H1 (cell line): ENCODE measurements around the gene TRABD. TPM values are rescaled to one million over a fixed set of nuclear protein-coding genes. Genes with fewer than 3 reads are reported as not detected.

Experiments
- CTCF ChIA-PET: fragments of 300-600 bp; sonication (Branson Sonifier 250); formaldehyde crosslinking; loops from one replicate; lab custom pipeline; 2021; ENCODE audit not compliant: partially characterized antibody; lab: Charles Lee
- POLR2A ChIA-PET: fragments of 300-600 bp; sonication (Branson Sonifier 250); formaldehyde crosslinking; loops from one replicate; lab custom pipeline; 2021; ENCODE audit warnings: inconsistent platforms; ENCODE audit not compliant: partially characterized antibody; lab: Charles Lee
- DNase-seq, 2 experiments: peaks; one replicate each; pipeline versions ENCODE4 v3.0.0 to v3.0.0-alpha.2; 2010 to 2022; ENCODE audit warnings: low spot score in 2 of 2, low read depth in 1 of 2, mixed read lengths in 1 of 2
- FAIRE-seq: peaks from 2 replicates; lab custom pipeline; 2011; peaks lifted over from hg19 to GRCh38; lab: Jason Lieb, UNC
- H2AFZ ChIP-seq: 2 replicates; pipeline ENCODE4 v1.8.1; 2012; ENCODE audit warnings: low read length, inconsistent platforms
- H2AK5ac ChIP-seq: 2 replicates; pipeline ENCODE4 v1.6.1; 2013; ENCODE audit warnings: low read depth, low read length
- H2BK120ac ChIP-seq: replicated peaks from 2 replicates; pipeline ENCODE3; 2013; ENCODE audit warnings: low read depth, low read length, inconsistent platforms
- H2BK12ac ChIP-seq: 2 replicates; pipeline ENCODE4 v1.6.1; 2013; ENCODE audit warnings: low read depth, low read length
- H2BK15ac ChIP-seq: 2 replicates; pipeline ENCODE4 v1.6.1; 2013; ENCODE audit warnings: low read length
- H2BK20ac ChIP-seq: 2 replicates; pipeline ENCODE4 v1.6.1; 2013; ENCODE audit warnings: low read length
- H2BK5ac ChIP-seq: 2 replicates; pipeline ENCODE4 v1.6.1; 2013; ENCODE audit warnings: low read depth, low read length
- H3K14ac ChIP-seq: 2 replicates; pipeline ENCODE4 v1.6.1; 2013; ENCODE audit warnings: inconsistent platforms; ENCODE audit not compliant: insufficient read length
- H3K18ac ChIP-seq: 2 replicates; pipeline ENCODE4 v1.6.1; 2013; ENCODE audit warnings: low read length; ENCODE audit errors: extremely low read depth
- H3K23ac ChIP-seq: 2 replicates; pipeline ENCODE4 v1.6.1; 2013; ENCODE audit warnings: inconsistent platforms; ENCODE audit not compliant: insufficient read length
- H3K23me2 ChIP-seq: 2 replicates; pipeline ENCODE4 v1.6.1; 2013; ENCODE audit warnings: low read depth, low read length
- H3K27ac ChIP-seq: 2 replicates; pipeline ENCODE4 v1.6.1; 2011; ENCODE audit warnings: low read depth, low read length, inconsistent platforms
- H3K27me3 ChIP-seq, 4 experiments: replicated peaks in 1 of 4; 1 replicate in 1 of 4; 2 replicates in 3 of 4; pipeline versions ENCODE4 v1.6.1 to v1.8.1; 2011 to 2013; ENCODE audit warnings: low read length in 3 of 4, mild to moderate bottlenecking in 3 of 4, inconsistent platforms in 2 of 4, mixed read lengths in 2 of 4, moderate library complexity in 1 of 4; ENCODE audit not compliant: control insufficient read depth in 3 of 4, insufficient read depth in 3 of 4; ENCODE audit errors: extremely low read depth in 1 of 4
- H3K36me3 ChIP-seq, 4 experiments: 2 replicates each; pipeline versions ENCODE4 v1.6.1 to v1.8.1; 2011 to 2013; ENCODE audit warnings: mild to moderate bottlenecking in 4 of 4, low read length in 3 of 4, moderate library complexity in 2 of 4, control low read depth in 1 of 4, inconsistent platforms in 1 of 4; ENCODE audit not compliant: insufficient read depth in 4 of 4, control insufficient read depth in 2 of 4
- H3K4ac ChIP-seq: replicated peaks from 2 replicates; pipeline ENCODE3; 2013; ENCODE audit warnings: low read length, low read depth, mixed read lengths, inconsistent platforms; ENCODE audit not compliant: insufficient read length
- H3K4me1 ChIP-seq, 4 experiments: replicated peaks in 1 of 4; 1 replicate in 1 of 4; 2 replicates in 3 of 4; pipeline versions ENCODE4 v1.6.1 to v1.8.1; 2011 to 2013; ENCODE audit warnings: low read length in 3 of 4, inconsistent platforms in 2 of 4, mixed read lengths in 1 of 4; ENCODE audit not compliant: insufficient read depth in 4 of 4, control insufficient read depth in 3 of 4
- H3K4me2 ChIP-seq, 2 experiments: 2 replicates each; pipeline versions ENCODE4 v1.6.1 to v1.8.1; 2011 to 2013; ENCODE audit warnings: low read depth in 2 of 2, low read length in 2 of 2, control low read depth in 1 of 2, inconsistent platforms in 1 of 2, mild to moderate bottlenecking in 1 of 2; ENCODE audit not compliant: insufficient read depth in 1 of 2
- H3K4me3 ChIP-seq, 4 experiments: fragments of 200-600, 300-600 bp in 1 of 4; sonication (generic), shearing (Covaris generic), sonication (Bioruptor Twin) in 1 of 4; 2 replicates each; pipeline versions ENCODE4 v1.5.1 to v1.8.1; 2011 to 2016; ENCODE audit warnings: low read length in 4 of 4, low read depth in 3 of 4, control low read depth in 2 of 4, inconsistent platforms in 2 of 4, mild to moderate bottlenecking in 2 of 4, mixed read lengths in 1 of 4, moderate library complexity in 1 of 4; ENCODE audit not compliant: insufficient read depth in 2 of 4; ENCODE audit errors: extremely low read depth in 1 of 4
- H3K56ac ChIP-seq: replicated peaks from 2 replicates; pipeline ENCODE3; 2013; ENCODE audit warnings: low read depth, mild to moderate bottlenecking, mixed read lengths, low read length, inconsistent platforms; ENCODE audit not compliant: insufficient read length
- H3K79me1 ChIP-seq: 2 replicates; pipeline ENCODE4 v1.6.1; 2013; ENCODE audit warnings: low read depth, low read length, control low read depth
- H3K79me2 ChIP-seq, 2 experiments: 2 replicates each; pipeline versions ENCODE4 v1.6.1 to v1.8.1; 2012 to 2013; ENCODE audit warnings: low read length in 2 of 2, mild to moderate bottlenecking in 2 of 2, inconsistent platforms in 1 of 2; ENCODE audit not compliant: insufficient read depth in 2 of 2, control insufficient read depth in 1 of 2
- H3K9ac ChIP-seq, 4 experiments: replicated peaks in 1 of 4; 1 replicate in 1 of 4; 2 replicates in 3 of 4; pipeline versions ENCODE4 v1.6.1 to v1.8.1; 2011 to 2013; ENCODE audit warnings: low read depth in 3 of 4, low read length in 3 of 4, control low read depth in 2 of 4, mild to moderate bottlenecking in 2 of 4, moderate library complexity in 2 of 4, inconsistent platforms in 1 of 4; ENCODE audit errors: extremely low read depth in 1 of 4
- H3K9me3 ChIP-seq, 2 experiments: 2 replicates each; pipeline versions ENCODE4 v1.6.1 to v1.8.1; 2012 to 2013; ENCODE audit warnings: mild to moderate bottlenecking in 2 of 2, moderate library complexity in 2 of 2, control low read depth in 1 of 2, inconsistent platforms in 1 of 2, low read depth in 1 of 2, low read length in 1 of 2, mixed read lengths in 1 of 2; ENCODE audit not compliant: insufficient read depth in 2 of 2
- H4K20me1 ChIP-seq, 2 experiments: replicated peaks in 1 of 2; 2 replicates each; pipeline versions ENCODE3 to v1.8.1; 2011 to 2013; ENCODE audit warnings: inconsistent platforms in 2 of 2, low read length in 2 of 2, mild to moderate bottlenecking in 1 of 2; ENCODE audit not compliant: insufficient read depth in 2 of 2, control insufficient read depth in 1 of 2
- H4K5ac ChIP-seq: 2 replicates; pipeline ENCODE4 v1.6.1; 2013; ENCODE audit warnings: low read length, low read depth, mixed read lengths, inconsistent platforms; ENCODE audit not compliant: insufficient read length
- H4K8ac ChIP-seq: 2 replicates; pipeline ENCODE4 v1.8.0; 2013; ENCODE audit warnings: mild to moderate bottlenecking, moderate library complexity, low read length, inconsistent platforms; ENCODE audit not compliant: insufficient read depth; ENCODE audit errors: extremely low read depth
- H4K91ac ChIP-seq: replicated peaks from 2 replicates; pipeline ENCODE3; 2013; ENCODE audit warnings: low read length, mixed read lengths, inconsistent platforms; ENCODE audit not compliant: insufficient read length
- CBX8 ChIP-seq: fragments of 300-800, 300-1000 bp; sonication (generic); IDR thresholded peaks from 2 replicates; pipeline ENCODE4 v1.7.1; 2016; ENCODE audit warnings: low read depth, low read length, borderline replicate concordance
- EZH2 ChIP-seq: fragments of 200-600 bp; sonication (generic); IDR thresholded peaks from 2 replicates; pipeline ENCODE4 v1.7.1; 2012; ENCODE audit warnings: low read depth, mild to moderate bottlenecking, moderate library complexity, low read length, inconsistent platforms; ENCODE audit not compliant: severe bottlenecking
- RXRA ChIP-seq: IDR thresholded peaks from 2 replicates; pipeline ENCODE4 v1.6.1; 2011; ENCODE audit warnings: low read depth, mild to moderate bottlenecking, low read length, moderate library complexity; ENCODE audit not compliant: insufficient read depth
- SUZ12 ChIP-seq: fragments of 200-600 bp; sonication (generic); IDR thresholded peaks from 2 replicates; pipeline ENCODE4 v1.6.1; 2012; ENCODE audit warnings: mild to moderate bottlenecking, inconsistent platforms, low read length, moderate library complexity, mixed read lengths
- WGBS, 2 experiments: shearing (Covaris generic) in 1 of 2; methylation state at CpG; one replicate each; pipeline versions ENCODE4 v1.1.6 to v1.1.7; 2013 to 2015; ENCODE audit warnings: low lambda C conversion rate in 2 of 2, mixed read lengths in 2 of 2, inconsistent platforms in 1 of 2, low coverage in 1 of 2, missing lambda C conversion rate in 1 of 2; ENCODE audit not compliant: insufficient replicate concordance in 2 of 2, insufficient coverage in 1 of 2, insufficient read length in 1 of 2; ENCODE audit errors: extremely low coverage in 1 of 2, missing lambda C conversion rate in 1 of 2; 5-methylcytosine and 5-hydroxymethylcytosine counted together
- polyA plus RNA-seq, 7 experiments: library from polyadenylated mRNA; depleted of rRNA in 3 of 7; stranded (reverse) in 5 of 7; unstranded in 2 of 7; fragments of >200 nt in 5 of 7; fragments of 200-250 nt in 2 of 7; gene quantifications; 1 replicate in 5 of 7; 2 replicates in 1 of 7; 4 replicates in 1 of 7; pipeline versions ENCODE4 v1.2.1 to v1.2.3, GENCODE V29; 2011 to 2013; ENCODE audit warnings: missing spikeins in 2 of 7, mixed read lengths in 2 of 7
- total RNA-seq: library from RNA; stranded (reverse); fragmentation: NEBNext Ultra II Directional; extraction: Animal tissue kit (Norgen Biotek cat#: 25700); gene quantifications from 2 replicates; pipeline ENCODE4 v1.2.1, GENCODE V29; 2021

Gene TRABD
- total and polyA plus RNA-seq, 2 of the 8 experiments (the other 6 are each of a cell fraction or from before 2014, with no cell fraction given): 44.2 to 57.5 TPM

GRCh38 chr22:50228366-50228765 is 42.7 kb downstream of the TRABD start:
- H3K18ac ChIP-seq: no peak overlapping the region
- H3K14ac ChIP-seq: no peak overlapping the region
- H2BK120ac ChIP-seq: no peak overlapping the region
- peaks cover 0 to 5% (median 3%) of the 10 kb centered on the region in 4 experiments; a peak in 5 of 8 replicates for H3K36me3 ChIP-seq
- H4K8ac ChIP-seq: no peak overlapping the region
- H3K9me3 ChIP-seq: no peaks in the 10 kb centered on the region
- no peak overlapping the region for H2BK12ac ChIP-seq
- H3K23ac ChIP-seq: no peak overlapping the region
- TF ChIP-seq CBX8 (no peak), SUZ12 (no peak), EZH2 (no peak), RXRA (no peak)
- ChIA-PET CTCF (interaction anchor here (0.5 to 9.2 kb wide), 2 partner anchors 12 to 16 kb away, joined by 3 to 77 read pairs; no protein-coding TSS in a partner anchor), POLR2A (interaction anchor here (0.9 kb wide), 1 partner anchor 16 kb away, joined by 3 read pairs; the partner anchor contains the start of gene TUBGCP6)
- H3K27me3 ChIP-seq: no peaks in the 10 kb centered on the region
- no peaks in the 10 kb centered on the region for H3K23me2 ChIP-seq
- H3K79me2 ChIP-seq: no peaks in the 10 kb centered on the region
- H3K4me2 ChIP-seq: no peak overlapping the region
- H4K20me1 ChIP-seq: peaks cover 0 to 11% of the 10 kb centered on the region in 2 experiments
- H2BK20ac ChIP-seq: no peak overlapping the region
- H4K5ac ChIP-seq: no peak overlapping the region
- no peak overlapping the region for H4K91ac ChIP-seq
- 70% methylated on average over 3 of the region's 9 CpGs; no CpG with 5 or more reads in 1 of the 2 experiments for WGBS, 2 experiments
- no peak overlapping the region for H3K9ac ChIP-seq
- no peak overlapping the region for H2AFZ ChIP-seq
- no peak for DNase-seq
- no peak overlapping the region for H2BK15ac ChIP-seq
- H3K79me1 ChIP-seq: peaks cover 2% of the 10 kb centered on the region; the same call in 1 of the 2 replicates
- H2AK5ac ChIP-seq: no peak overlapping the region
- H2BK5ac ChIP-seq: no peak overlapping the region
- no peak overlapping the region for H3K27ac ChIP-seq
- H3K4ac ChIP-seq: no peak overlapping the region
- H3K56ac ChIP-seq: no peak overlapping the region
- no peak for FAIRE-seq
- H3K4me1 ChIP-seq: no peaks in the 10 kb centered on the region
- no peak overlapping the region for H3K4me3 ChIP-seq
